Measurements from ENCODE around the gene CDC42EP2. TPM values are rescaled to one million over a fixed set of nuclear protein-coding genes. Genes with fewer than 3 reads are reported as not detected.

Gene CDC42EP2
- total RNA-seq, 8 experiments from 2014 or later = 4.0 to 14.1 (median 5.8) TPM

- ATAC-seq (replicated peaks in 6 of 8) = peak; percentile 7 to 74 (median 66)
- 0% methylated on average over 1 to 19 of the region's 59 CpGs; no CpG with 5 or more reads in 6 of the 10 experiments for WGBS, 10 experiments
- Histone ChIP-seq H3K4me1 (replicated peaks in 1 of 2) (peaks cover 31 to 33% of the 10 kb centered on the region in 2 donors), H3K4me3 (peak overlapping the region; percentile 73 to 96 (median 88)), H3K27ac (peak overlapping the region; percentile 55 to 58)
- in situ Hi-C loops (cut with MboI; ENCODE audit: low pct_unique_long_range_greater_than_20kb in 2 of 9, low sequenced_read_pairs in 9 of 9, unreplicated experiment in 9 of 9) = no loop called here
These were observed 669 bp downstream of the CDC42EP2 start for GRCh38 chr11:65315204-65315865.

- ATAC-seq (replicated peaks in 6 of 8) = no peak
- 0 to 60% (median 3%) methylated on average over 1 to 5 of the region's 8 CpGs; no CpG with 5 or more reads in 5 of the 10 experiments for WGBS, 10 experiments
- H3K4me1 ChIP-seq (replicated peaks in 1 of 2) = peaks cover 26 to 27% of the 10 kb centered on the region in 2 donors
- H3K27ac ChIP-seq = no peak overlapping the region
- peak overlapping the region; percentile 73 to 96 (median 88) for H3K4me3 ChIP-seq
- in situ Hi-C loops (cut with MboI; ENCODE audit: low pct_unique_long_range_greater_than_20kb in 2 of 9, low sequenced_read_pairs in 9 of 9, unreplicated experiment in 9 of 9) = no loop called here
These were observed 1.2 kb downstream of the CDC42EP2 start for GRCh38 chr11:65315866-65316226.

GRCh38 chr11:65316227-65317024 is 1.8 kb downstream of the CDC42EP2 start:
- Histone ChIP-seq H3K4me1 (replicated peaks in 1 of 2) (peaks cover 22% of the 10 kb centered on the region in 2 donors), H3K4me3 (peak overlapping the region; percentile 73 to 96 (median 88)), H3K27ac (peak overlapping the region; percentile 55 to 62)
- peak in 3 of 8 experiments; percentile 15 to 42 (median 28) for ATAC-seq (replicated peaks in 6 of 8)
- 0 to 50% (median 25%) methylated on average over 1 to 7 of the region's 20 CpGs; no CpG with 5 or more reads in 4 of the 10 experiments for WGBS, 10 experiments
- in situ Hi-C loops (cut with MboI; ENCODE audit: low pct_unique_long_range_greater_than_20kb in 2 of 9, low sequenced_read_pairs in 9 of 9, unreplicated experiment in 9 of 9) = no loop called here

- Histone ChIP-seq H3K4me3 (peak overlapping the region; percentile 10 to 96 (median 82)), H3K27ac (peak overlapping the region; percentile 55 to 62), H3K4me1 (replicated peaks in 1 of 2) (peaks cover 21 to 22% of the 10 kb centered on the region in 2 donors)
- in situ Hi-C loops (cut with MboI; ENCODE audit: low pct_unique_long_range_greater_than_20kb in 2 of 9, low sequenced_read_pairs in 9 of 9, unreplicated experiment in 9 of 9) = no loop called here
- peak in 7 of 8 experiments; percentile 1 to 29 (median 8) for ATAC-seq (replicated peaks in 6 of 8)
- 0 to 43% (median 24%) methylated on average over 1 to 3 of the region's 13 CpGs; no CpG with 5 or more reads in 2 of the 10 experiments for WGBS, 10 experiments
These were observed 2.5 kb downstream of the CDC42EP2 start for GRCh38 chr11:65317025-65317786.

- H3K27ac ChIP-seq = no peak overlapping the region
- H3K4me1 ChIP-seq (replicated peaks in 1 of 2) = peaks cover 17 to 22% of the 10 kb centered on the region in 2 donors
- ATAC-seq (replicated peaks in 6 of 8) = no peak
- WGBS, 10 experiments = 80 to 100% (median 91%) methylated on average over 4 to 11 of the region's 22 CpGs; no CpG with 5 or more reads in 2 of the 10 experiments
- in situ Hi-C loops (cut with MboI; ENCODE audit: low pct_unique_long_range_greater_than_20kb in 2 of 9, low sequenced_read_pairs in 9 of 9, unreplicated experiment in 9 of 9) = loop anchor here in 2 of 9 experiments (10.0 kb wide), 1 partner anchor 46 kb away; no protein-coding TSS in a partner anchor
- H3K4me3 ChIP-seq = no peak overlapping the region
These were observed 5.9 kb downstream of the CDC42EP2 start for GRCh38 chr11:65320386-65321075.

GRCh38 chr11:65321076-65321475 is 6.4 kb downstream of the CDC42EP2 start:
- in situ Hi-C loops (cut with MboI; ENCODE audit: low pct_unique_long_range_greater_than_20kb in 2 of 9, low sequenced_read_pairs in 9 of 9, unreplicated experiment in 9 of 9) = loop anchor here in 2 of 9 experiments (10.0 kb wide), 1 partner anchor 46 kb away; no protein-coding TSS in a partner anchor
- Histone ChIP-seq H3K4me3 (no peak overlapping the region), H3K4me1 (replicated peaks in 1 of 2) (peaks cover 14 to 19% of the 10 kb centered on the region in 2 donors), H3K27ac (no peak overlapping the region)
- 100% methylated on average over 1 to 6 of the region's 15 CpGs; no CpG with 5 or more reads in 8 of the 10 experiments for WGBS, 10 experiments
- ATAC-seq (replicated peaks in 6 of 8) = peak in 2 of 8 experiments; percentile 2 to 8

GRCh38 chr11:65321828-65322485 is 7.3 kb downstream of the CDC42EP2 start:
- in situ Hi-C loops (cut with MboI; ENCODE audit: low pct_unique_long_range_greater_than_20kb in 2 of 9, low sequenced_read_pairs in 9 of 9, unreplicated experiment in 9 of 9) = loop anchor here in 2 of 9 experiments (10.0 kb wide), 1 partner anchor 47 kb away; no protein-coding TSS in a partner anchor

GRCh38 chr11:65323813-65324212 is 9.1 kb downstream of the CDC42EP2 start:
- ATAC-seq (replicated peaks in 6 of 8) = peak in 4 of 8 experiments; percentile 6 to 24 (median 16)
- no peaks in the 10 kb centered on the region for H3K4me1 ChIP-seq (replicated peaks in 1 of 2)
- no peak overlapping the region for H3K4me3 ChIP-seq
- no peak overlapping the region for H3K27ac ChIP-seq
- WGBS, 10 experiments = 71 to 94% (median 80%) methylated on average over 3 to 9 of the region's 12 CpGs; no CpG with 5 or more reads in 7 of the 10 experiments
- in situ Hi-C loops (cut with MboI; ENCODE audit: low pct_unique_long_range_greater_than_20kb in 2 of 9, low sequenced_read_pairs in 9 of 9, unreplicated experiment in 9 of 9) = loop anchor here in 2 of 9 experiments (10.0 kb wide), 1 partner anchor 49 kb away; no protein-coding TSS in a partner anchor

More at GRCh38 chr11:65321828-65322485, 7.3 kb downstream of the CDC42EP2 start:
- peaks cover 5 to 10% of the 10 kb centered on the region in 2 donors for H3K4me1 ChIP-seq (replicated peaks in 1 of 2)
- no peak overlapping the region for H3K4me3 ChIP-seq
- 60 to 100% (median 78%) methylated on average over 2 to 9 of the region's 13 CpGs; no CpG with 5 or more reads in 4 of the 10 experiments for WGBS, 10 experiments
- ATAC-seq (replicated peaks in 6 of 8) = peak in 6 of 8 experiments; percentile 5 to 29 (median 26)
- H3K27ac ChIP-seq = no peak overlapping the region

- Histone ChIP-seq H3K4me3 (no peak overlapping the region), H3K27ac (no peak overlapping the region), H3K4me1 (replicated peaks in 1 of 2) (peaks cover 2 to 3% of the 10 kb centered on the region in 2 donors)
- 72 to 100% (median 86%) methylated on average over 1 to 4 of the region's 4 CpGs for WGBS, 10 experiments
- no peak for ATAC-seq (replicated peaks in 6 of 8)
- in situ Hi-C loops (cut with MboI; ENCODE audit: low pct_unique_long_range_greater_than_20kb in 2 of 9, low sequenced_read_pairs in 9 of 9, unreplicated experiment in 9 of 9) = loop anchor here in 3 of 9 experiments (5.0 to 10.0 kb wide), 2 partner anchors 51 to 53 kb away; no protein-coding TSS in a partner anchor
These were observed 10.8 kb downstream of the CDC42EP2 start for GRCh38 chr11:65325435-65325834.

- in situ Hi-C loops (cut with MboI; ENCODE audit: low pct_unique_long_range_greater_than_20kb in 2 of 9, low sequenced_read_pairs in 9 of 9, unreplicated experiment in 9 of 9) = loop anchor here in 3 of 9 experiments (5.0 to 10.0 kb wide), 2 partner anchors 52 to 55 kb away; no protein-coding TSS in a partner anchor
- no peak for ATAC-seq (replicated peaks in 6 of 8)
- Histone ChIP-seq H3K27ac (no peak overlapping the region), H3K4me3 (no peak overlapping the region), H3K4me1 (replicated peaks in 1 of 2) (peaks cover 2 to 3% of the 10 kb centered on the region in 2 donors)
- 60 to 100% (median 94%) methylated on average over 1 to 6 of the region's 8 CpGs; no CpG with 5 or more reads in 3 of the 10 experiments for WGBS, 10 experiments
These were observed 12.4 kb downstream of the CDC42EP2 start for GRCh38 chr11:65327021-65327420.

- no peak overlapping the region for H3K27ac ChIP-seq
- no peak for ATAC-seq (replicated peaks in 6 of 8)
- 0 to 81% (median 52%) methylated on average over 1 to 2 of the region's 2 CpGs; no CpG with 5 or more reads in 2 of the 10 experiments for WGBS, 10 experiments
- in situ Hi-C loops (cut with MboI; ENCODE audit: low pct_unique_long_range_greater_than_20kb in 2 of 9, low sequenced_read_pairs in 9 of 9, unreplicated experiment in 9 of 9) = loop anchor here in 3 of 9 experiments (5.0 to 10.0 kb wide), 2 partner anchors 55 to 57 kb away; no protein-coding TSS in a partner anchor
- no peak overlapping the region for H3K4me3 ChIP-seq
- H3K4me1 ChIP-seq (replicated peaks in 1 of 2) = peaks cover 2 to 3% of the 10 kb centered on the region in 2 donors
These were observed 14.8 kb downstream of the CDC42EP2 start for GRCh38 chr11:65329478-65329877.

All from motor neuron (in vitro differentiated cells).